ENCODE data around the gene ACTN4.
"Not testable (repeated sequence)": the region's sequence is repeated elsewhere in the genome, so short reads cannot be mapped to it uniquely, and the experiment has no call there.

Gene ACTN4

DNA sequence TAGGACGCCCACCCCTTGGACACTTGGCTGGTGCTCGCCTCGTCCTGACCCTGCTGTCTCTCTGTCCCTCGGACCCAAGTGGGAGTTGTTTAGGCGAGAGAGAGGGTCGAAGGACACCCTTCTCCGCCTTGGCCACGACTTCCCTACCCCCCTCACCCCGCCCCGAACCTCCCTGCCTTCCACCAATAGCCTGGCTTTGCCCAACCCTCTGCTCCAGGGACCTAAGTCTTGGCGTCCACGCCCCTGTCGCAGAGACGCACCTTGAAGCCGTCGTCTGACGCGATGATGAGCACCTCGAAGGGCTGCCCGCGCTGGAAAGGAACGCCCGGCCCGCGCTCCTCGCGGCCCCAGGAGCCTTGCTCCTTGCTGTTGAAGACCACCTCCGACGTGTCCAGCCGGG lies 124.1 kb downstream of the ACTN4 start:
- DNase-seq: not testable (repeated sequence)

DNA sequence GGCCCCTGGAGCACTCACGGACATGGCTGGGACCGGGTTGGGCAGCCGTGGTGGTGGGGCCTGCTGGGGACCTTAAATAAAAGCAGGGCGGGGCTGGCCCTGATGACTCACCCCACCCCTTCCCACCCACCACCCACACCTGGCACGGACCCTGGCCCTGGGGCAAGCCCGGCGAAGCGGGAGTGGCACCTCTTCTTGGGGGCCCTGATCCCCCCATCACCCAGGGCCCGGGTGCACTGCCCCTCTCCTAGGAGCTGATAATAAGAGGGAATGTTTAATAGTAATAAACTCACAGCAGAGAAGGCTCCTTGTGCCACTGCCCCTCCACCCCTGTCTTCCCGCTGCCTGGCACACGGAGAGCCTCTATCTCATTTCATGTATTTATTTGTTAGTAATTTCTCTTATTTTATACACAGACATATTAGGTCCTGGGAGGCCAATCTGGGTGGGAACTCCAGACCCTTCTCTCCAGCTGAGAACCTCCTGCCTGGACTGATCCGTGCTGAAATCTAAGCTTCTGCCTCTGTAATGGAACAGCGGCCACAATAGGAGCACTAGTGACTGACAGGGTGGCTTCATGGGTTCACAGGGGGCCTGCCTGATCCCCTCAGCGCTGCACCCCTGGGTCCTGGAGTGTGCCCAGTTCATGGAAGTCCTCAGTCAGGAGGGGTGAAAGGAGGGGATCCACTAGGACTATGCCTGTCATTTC lies 126.2 kb downstream of the ACTN4 start, which contains the start of gene LGALS7:
LGALS7 (minus strand) TSS at position 49 of the 709 bp plus-strand sequence; CDS start at position 24, 25 bp downstream.
- no peak for DNase-seq

DNA sequence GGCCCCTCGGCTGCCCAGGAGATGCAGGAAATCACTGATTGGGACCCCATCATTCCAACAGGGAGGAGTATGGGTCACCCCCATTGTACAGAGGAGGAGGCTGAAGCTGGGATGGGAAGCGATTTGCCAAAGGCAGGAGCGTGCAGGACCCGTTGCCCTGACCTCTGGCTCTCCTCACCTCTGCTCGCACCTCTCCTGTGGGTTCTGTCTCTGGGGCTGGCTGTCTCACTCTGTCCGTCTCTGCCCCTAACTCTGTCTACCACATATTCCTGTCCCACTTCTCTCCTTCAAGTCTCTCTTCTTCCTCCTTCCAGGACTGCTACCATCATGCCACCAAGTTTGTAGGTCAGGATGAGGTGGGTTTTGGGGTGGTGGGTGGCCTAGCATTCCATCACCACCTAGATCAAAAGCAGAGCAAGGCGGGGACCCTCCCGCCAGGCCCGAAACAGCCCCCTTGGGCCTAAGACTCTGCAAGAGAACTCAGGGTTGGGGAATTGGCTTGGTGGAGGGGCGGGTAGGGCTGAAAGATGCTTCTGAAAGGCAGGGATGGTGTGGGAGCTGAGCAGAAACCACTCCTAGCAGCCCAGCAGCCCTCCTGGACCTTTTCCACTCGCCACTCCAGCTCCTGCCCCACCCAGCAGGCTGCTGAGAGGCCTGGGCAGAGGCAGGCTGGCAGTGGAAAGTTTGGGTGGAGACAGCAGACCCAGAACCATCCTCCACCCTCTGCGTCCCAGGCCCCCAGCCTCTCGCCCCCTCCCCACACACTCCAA lies 126.9 kb downstream of the ACTN4 start:
- no peak for DNase-seq

DNA sequence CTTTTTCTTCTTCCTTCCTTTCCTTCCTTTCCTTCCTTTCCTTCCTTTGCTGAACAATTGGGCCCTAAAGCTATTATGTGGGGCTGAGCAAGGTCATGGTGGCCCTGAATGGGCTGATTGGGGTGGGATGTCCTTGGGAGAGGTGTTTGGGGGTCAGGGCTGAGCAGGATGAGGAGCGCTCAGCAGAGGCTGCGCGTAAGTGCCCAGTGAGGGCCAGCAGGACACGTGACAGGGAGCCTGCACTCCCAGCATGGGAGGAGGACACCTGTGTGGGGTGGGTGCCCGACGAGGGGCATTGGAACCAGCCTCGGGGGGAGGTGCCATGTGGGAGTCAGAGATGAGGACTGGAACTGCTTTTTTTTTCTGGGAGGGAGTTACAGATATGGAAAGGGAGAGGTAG lies 131.3 kb downstream of the ACTN4 start:
- DNase-seq: no peak

DNA sequence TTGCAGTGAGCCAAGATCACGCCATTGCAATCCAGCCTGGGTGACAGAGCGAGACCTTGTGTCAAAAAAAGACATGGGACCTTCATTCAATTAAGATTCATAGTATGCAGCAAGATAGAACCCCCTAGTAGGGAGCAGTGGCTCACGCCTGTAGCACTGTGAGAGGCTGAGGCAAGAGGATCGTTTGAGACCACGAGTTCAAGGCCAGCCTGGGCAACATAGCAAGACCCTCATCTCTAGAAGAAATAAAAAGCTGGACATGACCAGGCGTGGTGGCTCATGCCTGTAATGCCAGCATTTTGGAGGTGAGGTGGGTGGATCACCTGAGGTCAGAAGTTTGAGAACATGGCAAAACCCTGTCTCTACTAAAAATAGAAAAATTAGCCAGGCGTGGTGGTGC lies 133.0 kb downstream of the ACTN4 start:
- DNase-seq: no peak

DNA sequence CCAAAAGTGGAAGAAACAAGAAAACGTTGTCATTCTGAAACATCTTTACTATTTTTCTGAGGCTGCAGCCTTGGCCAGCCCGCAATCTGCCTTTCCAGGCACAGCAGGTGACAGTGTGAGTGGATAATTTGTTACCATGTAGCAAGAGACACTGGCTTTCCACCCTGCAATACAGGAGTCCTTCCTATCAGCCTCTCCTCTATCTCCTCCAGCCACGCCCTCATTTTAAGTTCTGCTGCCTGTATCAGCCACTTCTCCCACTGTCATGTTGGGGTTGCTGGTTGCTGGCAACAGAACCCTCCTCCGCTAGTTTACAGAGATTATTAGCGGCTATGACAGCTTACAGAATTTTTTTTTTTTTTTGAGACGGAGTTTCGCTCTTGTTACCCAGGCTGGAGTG lies 133.6 kb downstream of the ACTN4 start:
- DNase-seq: no peak

Data from fibroblast of skin of abdomen (primary cell).